ENCODE measurements around the gene PLEKHG1.

Gene PLEKHG1

DNA sequence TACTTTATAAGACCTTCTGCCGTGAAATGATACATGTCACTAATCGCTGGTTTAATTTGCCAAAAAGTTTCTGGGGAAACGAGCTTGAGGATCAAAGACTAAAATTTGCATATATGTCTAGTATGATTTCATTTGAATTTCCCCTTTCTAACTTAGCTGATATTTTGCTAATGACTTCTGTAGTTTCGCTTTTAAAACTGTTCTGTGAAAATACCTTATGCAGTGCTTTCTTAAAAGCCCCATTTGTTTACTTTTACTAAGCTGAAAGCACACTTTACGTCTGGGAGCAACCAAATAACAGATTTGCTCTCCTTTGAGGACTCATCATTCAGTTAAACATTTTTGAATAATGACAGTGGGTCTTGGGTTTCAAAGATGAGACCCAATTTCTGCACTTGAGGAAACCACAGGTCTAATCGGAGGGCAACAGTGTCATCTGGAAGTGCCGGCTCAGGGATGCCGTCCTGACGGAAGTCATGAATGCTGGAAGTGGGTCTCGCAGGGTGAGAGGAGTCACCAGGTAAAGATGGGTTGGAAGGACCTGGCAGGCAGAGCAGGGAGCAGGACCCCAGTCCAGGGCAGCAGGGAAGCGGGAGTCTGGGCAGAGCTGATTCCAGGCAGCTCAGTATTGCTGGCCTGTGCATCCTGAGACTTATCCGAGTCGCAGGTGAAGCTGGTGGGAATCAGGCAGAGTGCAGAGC, 33.2 kb downstream of the PLEKHG1 start:
- peak overlapping the region; percentile 87 for H3K4me2 ChIP-seq (ENCODE audit: low read length)

DNA sequence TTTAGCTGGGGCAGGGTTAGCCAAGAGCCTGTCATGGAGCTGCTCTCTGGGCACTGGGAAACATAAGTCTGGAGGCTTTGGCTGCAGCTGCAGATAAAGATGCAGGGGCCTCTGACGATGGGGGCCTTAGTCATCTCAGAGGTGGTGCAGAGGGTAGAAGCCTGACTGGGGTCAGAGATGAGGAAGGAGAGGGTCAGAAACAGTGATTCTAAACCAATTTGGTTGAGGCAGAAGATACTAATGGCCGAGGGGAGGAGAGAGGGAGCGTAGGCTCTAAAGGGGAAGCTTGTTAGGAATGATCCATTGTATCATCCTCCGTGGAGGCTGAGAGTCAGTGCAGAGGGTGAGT, 33.8 kb downstream of the PLEKHG1 start:
- Histone ChIP-seq H3K9ac (ENCODE audit: low read length) (peak overlapping the region; percentile 79), H3K27me3 (ENCODE audit: insufficient read depth, low read length) (no peaks in the 10 kb centered on the region)
- TF ChIP-seq, protein P1, sequence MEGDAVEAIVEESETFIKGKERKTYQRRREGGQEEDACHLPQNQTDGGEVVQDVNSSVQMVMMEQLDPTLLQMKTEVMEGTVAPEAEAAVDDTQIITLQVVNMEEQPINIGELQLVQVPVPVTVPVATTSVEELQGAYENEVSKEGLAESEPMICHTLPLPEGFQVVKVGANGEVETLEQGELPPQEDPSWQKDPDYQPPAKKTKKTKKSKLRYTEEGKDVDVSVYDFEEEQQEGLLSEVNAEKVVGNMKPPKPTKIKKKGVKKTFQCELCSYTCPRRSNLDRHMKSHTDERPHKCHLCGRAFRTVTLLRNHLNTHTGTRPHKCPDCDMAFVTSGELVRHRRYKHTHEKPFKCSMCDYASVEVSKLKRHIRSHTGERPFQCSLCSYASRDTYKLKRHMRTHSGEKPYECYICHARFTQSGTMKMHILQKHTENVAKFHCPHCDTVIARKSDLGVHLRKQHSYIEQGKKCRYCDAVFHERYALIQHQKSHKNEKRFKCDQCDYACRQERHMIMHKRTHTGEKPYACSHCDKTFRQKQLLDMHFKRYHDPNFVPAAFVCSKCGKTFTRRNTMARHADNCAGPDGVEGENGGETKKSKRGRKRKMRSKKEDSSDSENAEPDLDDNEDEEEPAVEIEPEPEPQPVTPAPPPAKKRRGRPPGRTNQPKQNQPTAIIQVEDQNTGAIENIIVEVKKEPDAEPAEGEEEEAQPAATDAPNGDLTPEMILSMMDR (IDR thresholded peaks at IDR 0.05; ENCODE audit: low read length), result no peak
- no peak for TF ChIP-seq EZH2 (IDR thresholded peaks at IDR 0.05; ENCODE audit: borderline replicate concordance, low read length)

More for the DNA sequence above, 33.2 kb downstream of the PLEKHG1 start:
- H3K9ac ChIP-seq (ENCODE audit: low read length), result peak overlapping the region; percentile 79
- peak overlapping the region; percentile 70 for H3K4me3 ChIP-seq (ENCODE audit: low read depth, low read length, poor library complexity, severe bottlenecking)
- H3K79me2 ChIP-seq (ENCODE audit: insufficient read depth, low read length), result peaks cover 97% of the 10 kb centered on the region
- peaks cover 11% of the 10 kb centered on the region; the same call in 1 of the 2 replicates for H3K36me3 ChIP-seq (ENCODE audit: insufficient read depth, low read length)
- no peak overlapping the region for H2AFZ ChIP-seq (ENCODE audit: low read length)
- H4K20me1 ChIP-seq (ENCODE audit: insufficient read depth, low read length), result no peaks in the 10 kb centered on the region
- TF ChIP-seq, protein P1 (IDR thresholded peaks at IDR 0.05; ENCODE audit: low read length), result no peak
- TF ChIP-seq EZH2 (IDR thresholded peaks at IDR 0.05; ENCODE audit: borderline replicate concordance, low read length), result no peak
- H3K9me3 ChIP-seq (ENCODE audit: low read length), result no peaks in the 10 kb centered on the region
- H3K27ac ChIP-seq (ENCODE audit: low read depth, low read length, poor library complexity, severe bottlenecking), result peak overlapping the region; percentile 94
- H3K4me1 ChIP-seq (ENCODE audit: insufficient read depth, low read length, severe bottlenecking), result peaks cover 100% of the 10 kb centered on the region
- no peaks in the 10 kb centered on the region for H3F3A ChIP-seq (ENCODE audit: insufficient read depth, low read length)
- H3K9me2 ChIP-seq (ENCODE audit: low read depth, low read length), result no peaks in the 10 kb centered on the region
- H3K27me3 ChIP-seq (ENCODE audit: insufficient read depth, low read length), result no peaks in the 10 kb centered on the region

DNA sequence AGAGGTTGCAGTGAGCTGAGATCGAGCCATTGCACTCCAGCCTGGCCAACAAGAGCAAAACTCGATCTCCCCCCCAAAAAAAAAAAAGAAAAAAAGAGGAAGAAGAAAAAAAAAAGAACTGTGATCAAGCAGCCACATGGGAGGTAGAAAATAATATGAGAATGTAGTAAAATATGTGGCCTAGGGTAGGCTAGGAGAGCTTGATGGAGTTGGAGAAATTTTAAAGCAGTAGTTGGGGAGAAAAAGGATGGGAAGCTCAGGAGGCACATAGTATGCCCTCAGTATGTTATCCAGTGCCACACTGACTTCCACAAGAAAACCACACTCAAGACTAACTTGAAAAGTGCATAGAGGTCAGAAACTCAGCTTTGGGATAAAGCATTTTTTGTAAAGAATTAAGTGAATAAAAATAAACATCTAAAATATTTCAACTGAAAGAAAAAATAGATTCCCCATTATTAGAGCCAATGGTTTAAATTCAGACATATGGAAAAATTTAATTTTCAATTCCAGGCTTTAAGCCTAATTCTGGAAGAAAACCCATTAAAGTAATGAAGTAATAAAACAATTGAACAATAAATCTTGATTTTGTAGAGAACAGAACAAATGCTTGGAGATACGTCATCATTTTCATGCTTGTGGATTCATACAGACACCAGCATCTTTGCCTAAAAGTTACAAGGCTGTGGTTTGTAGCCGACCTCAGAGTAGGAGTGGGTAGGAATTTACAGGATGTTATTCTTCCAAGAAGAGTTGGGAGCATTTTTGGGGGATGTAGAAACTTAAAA, 34.7 kb downstream of the PLEKHG1 start:
- Histone ChIP-seq H3K9ac (ENCODE audit: low read length) (peak overlapping the region; percentile 79), H3K9me3 (ENCODE audit: low read length) (no peaks in the 10 kb centered on the region), H3F3A (ENCODE audit: insufficient read depth, low read length) (no peaks in the 10 kb centered on the region), H3K4me1 (ENCODE audit: insufficient read depth, low read length, severe bottlenecking) (peaks cover 100% of the 10 kb centered on the region), H4K20me1 (ENCODE audit: insufficient read depth, low read length) (no peaks in the 10 kb centered on the region), H2AFZ (ENCODE audit: low read length) (no peak overlapping the region), H3K27ac (ENCODE audit: low read depth, low read length, poor library complexity, severe bottlenecking) (peak overlapping the region; percentile 94), H3K4me2 (ENCODE audit: low read length) (peak overlapping the region; percentile 87), H3K36me3 (ENCODE audit: insufficient read depth, low read length) (peaks cover 15% of the 10 kb centered on the region; the same call in 1 of the 2 replicates), H3K79me2 (ENCODE audit: insufficient read depth, low read length) (peaks cover 98% of the 10 kb centered on the region), H3K9me2 (ENCODE audit: low read depth, low read length) (no peaks in the 10 kb centered on the region), H3K27me3 (ENCODE audit: insufficient read depth, low read length) (no peaks in the 10 kb centered on the region), H3K4me3 (ENCODE audit: low read depth, low read length, poor library complexity, severe bottlenecking) (peak overlapping the region; percentile 70)
- TF ChIP-seq, protein P1 (IDR thresholded peaks at IDR 0.05; ENCODE audit: low read length), result no peak
- no peak for TF ChIP-seq EZH2 (IDR thresholded peaks at IDR 0.05; ENCODE audit: borderline replicate concordance, low read length)

More for the DNA sequence above, 33.8 kb downstream of the PLEKHG1 start:
- Histone ChIP-seq H3K4me1 (ENCODE audit: insufficient read depth, low read length, severe bottlenecking) (peaks cover 100% of the 10 kb centered on the region), H4K20me1 (ENCODE audit: insufficient read depth, low read length) (no peaks in the 10 kb centered on the region), H3K9me3 (ENCODE audit: low read length) (no peaks in the 10 kb centered on the region), H3K4me2 (ENCODE audit: low read length) (peak overlapping the region; percentile 87), H3K79me2 (ENCODE audit: insufficient read depth, low read length) (peaks cover 97% of the 10 kb centered on the region), H3K9me2 (ENCODE audit: low read depth, low read length) (no peaks in the 10 kb centered on the region), H3F3A (ENCODE audit: insufficient read depth, low read length) (no peaks in the 10 kb centered on the region), H3K36me3 (ENCODE audit: insufficient read depth, low read length) (peaks cover 16% of the 10 kb centered on the region; the same call in 1 of the 2 replicates), H3K27ac (ENCODE audit: low read depth, low read length, poor library complexity, severe bottlenecking) (peak overlapping the region; percentile 94), H2AFZ (ENCODE audit: low read length) (no peak overlapping the region), H3K4me3 (ENCODE audit: low read depth, low read length, poor library complexity, severe bottlenecking) (peak overlapping the region; percentile 70)
